ENCODE measurements around the gene SERTM2. TPM values are rescaled to one million over a fixed set of nuclear protein-coding genes. Genes with fewer than 3 reads are reported as not detected.

The SERTM2 gene
- total RNA-seq, 1 experiment from 2014 or later, result not detected

DNA sequence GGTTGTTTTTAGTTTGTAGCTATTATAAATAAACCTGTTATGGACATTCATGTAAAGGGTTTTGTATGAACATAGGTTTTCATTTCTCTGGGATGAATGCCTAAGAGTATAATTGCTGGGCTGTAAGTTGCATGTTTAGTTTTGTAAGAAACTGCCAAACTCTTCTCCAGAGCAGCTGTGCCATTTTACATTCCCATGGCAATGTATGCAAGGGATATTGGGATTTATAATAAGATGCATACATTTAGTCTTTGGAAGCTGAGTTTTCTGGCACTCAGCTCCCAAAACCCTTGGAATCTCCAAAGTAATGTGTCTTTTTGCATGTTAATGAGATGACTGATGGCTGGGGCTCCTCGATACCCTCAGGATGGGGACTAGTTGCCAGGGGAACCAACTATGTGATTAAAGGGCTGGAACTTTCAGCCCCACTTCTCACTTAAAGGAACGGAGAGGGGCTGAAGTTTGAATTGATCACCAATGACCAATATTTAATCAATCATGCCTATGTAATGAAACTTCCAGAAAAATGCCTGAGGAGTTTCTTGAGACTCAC lies 44.0 kb downstream of the SERTM2 start:
- H3K27ac ChIP-seq (ENCODE audit: low read depth, low read length), result no peak overlapping the region
- POLR2A ChIA-PET, result no interaction called here
- H3K27me3 ChIP-seq (ENCODE audit: insufficient read depth, low read length), result no peaks in the 10 kb centered on the region
- H3K4me2 ChIP-seq (ENCODE audit: low read length), result no peak overlapping the region
- DNase-seq (ENCODE audit: low read depth, low spot score) (no peak), ATAC-seq (no peak)
- H3K9ac ChIP-seq (ENCODE audit: low read length), result no peak overlapping the region
- H2AFZ ChIP-seq (ENCODE audit: low read depth, low read length, poor library complexity, severe bottlenecking), result no peak overlapping the region
- no peaks in the 10 kb centered on the region for H3K9me2 ChIP-seq (ENCODE audit: insufficient read depth)
- BruUV-seq (replicated peaks), result no TSS peak
- TF ChIP-seq, protein P1, sequence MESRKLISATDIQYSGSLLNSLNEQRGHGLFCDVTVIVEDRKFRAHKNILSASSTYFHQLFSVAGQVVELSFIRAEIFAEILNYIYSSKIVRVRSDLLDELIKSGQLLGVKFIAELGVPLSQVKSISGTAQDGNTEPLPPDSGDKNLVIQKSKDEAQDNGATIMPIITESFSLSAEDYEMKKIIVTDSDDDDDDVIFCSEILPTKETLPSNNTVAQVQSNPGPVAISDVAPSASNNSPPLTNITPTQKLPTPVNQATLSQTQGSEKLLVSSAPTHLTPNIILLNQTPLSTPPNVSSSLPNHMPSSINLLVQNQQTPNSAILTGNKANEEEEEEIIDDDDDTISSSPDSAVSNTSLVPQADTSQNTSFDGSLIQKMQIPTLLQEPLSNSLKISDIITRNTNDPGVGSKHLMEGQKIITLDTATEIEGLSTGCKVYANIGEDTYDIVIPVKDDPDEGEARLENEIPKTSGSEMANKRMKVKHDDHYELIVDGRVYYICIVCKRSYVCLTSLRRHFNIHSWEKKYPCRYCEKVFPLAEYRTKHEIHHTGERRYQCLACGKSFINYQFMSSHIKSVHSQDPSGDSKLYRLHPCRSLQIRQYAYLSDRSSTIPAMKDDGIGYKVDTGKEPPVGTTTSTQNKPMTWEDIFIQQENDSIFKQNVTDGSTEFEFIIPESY (IDR thresholded peaks at IDR 0.05; ENCODE audit: extremely low read depth, insufficient replicate concordance, low read length), result no peak
- TF ChIP-seq SIN3A (IDR thresholded peaks at IDR 0.05; ENCODE audit: low read depth) (no peak), SP1 (IDR thresholded peaks at IDR 0.05; ENCODE audit: low read depth) (no peak), JUND (IDR thresholded peaks at IDR 0.05) (no peak), EZH2 (IDR thresholded peaks at IDR 0.05) (no peak), POLR2AphosphoS5 (IDR thresholded peaks at IDR 0.05; ENCODE audit: low read depth, low read length) (no peak), EGR1 (IDR thresholded peaks at IDR 0.05; ENCODE audit: low read depth) (no peak), TCF7L2 (IDR thresholded peaks at IDR 0.05; ENCODE audit: borderline replicate concordance, extremely low read depth, insufficient read depth, insufficient read length) (no peak), FOSL1 (IDR thresholded peaks at IDR 0.05; ENCODE audit: low read depth) (no peak), CBX3 (IDR thresholded peaks at IDR 0.05; ENCODE audit: low read depth) (no peak), ZFX (IDR thresholded peaks at IDR 0.05) (no peak), POLR2A (IDR thresholded peaks at IDR 0.05; ENCODE audit: borderline replicate concordance, extremely low read depth, insufficient read depth, insufficient read length) (no peak), ZNF274 (IDR thresholded peaks at IDR 0.05; ENCODE audit: low read depth, low read length) (no peak)
- TF ChIP-seq, protein P2, sequence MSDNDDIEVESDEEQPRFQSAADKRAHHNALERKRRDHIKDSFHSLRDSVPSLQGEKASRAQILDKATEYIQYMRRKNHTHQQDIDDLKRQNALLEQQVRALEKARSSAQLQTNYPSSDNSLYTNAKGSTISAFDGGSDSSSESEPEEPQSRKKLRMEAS (IDR thresholded peaks at IDR 0.05), result no peak
- TF ChIP-seq, protein P3, sequence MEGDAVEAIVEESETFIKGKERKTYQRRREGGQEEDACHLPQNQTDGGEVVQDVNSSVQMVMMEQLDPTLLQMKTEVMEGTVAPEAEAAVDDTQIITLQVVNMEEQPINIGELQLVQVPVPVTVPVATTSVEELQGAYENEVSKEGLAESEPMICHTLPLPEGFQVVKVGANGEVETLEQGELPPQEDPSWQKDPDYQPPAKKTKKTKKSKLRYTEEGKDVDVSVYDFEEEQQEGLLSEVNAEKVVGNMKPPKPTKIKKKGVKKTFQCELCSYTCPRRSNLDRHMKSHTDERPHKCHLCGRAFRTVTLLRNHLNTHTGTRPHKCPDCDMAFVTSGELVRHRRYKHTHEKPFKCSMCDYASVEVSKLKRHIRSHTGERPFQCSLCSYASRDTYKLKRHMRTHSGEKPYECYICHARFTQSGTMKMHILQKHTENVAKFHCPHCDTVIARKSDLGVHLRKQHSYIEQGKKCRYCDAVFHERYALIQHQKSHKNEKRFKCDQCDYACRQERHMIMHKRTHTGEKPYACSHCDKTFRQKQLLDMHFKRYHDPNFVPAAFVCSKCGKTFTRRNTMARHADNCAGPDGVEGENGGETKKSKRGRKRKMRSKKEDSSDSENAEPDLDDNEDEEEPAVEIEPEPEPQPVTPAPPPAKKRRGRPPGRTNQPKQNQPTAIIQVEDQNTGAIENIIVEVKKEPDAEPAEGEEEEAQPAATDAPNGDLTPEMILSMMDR (IDR thresholded peaks at IDR 0.05 in 2 of 3, conservative IDR thresholded peaks at IDR 0.05 in 1 of 3; ENCODE audit: borderline replicate concordance in 1 of 3, insufficient read depth in 1 of 3, low read depth in 2 of 3, low read length in 2 of 3), result no peak
- TF ChIP-seq, protein P4, sequence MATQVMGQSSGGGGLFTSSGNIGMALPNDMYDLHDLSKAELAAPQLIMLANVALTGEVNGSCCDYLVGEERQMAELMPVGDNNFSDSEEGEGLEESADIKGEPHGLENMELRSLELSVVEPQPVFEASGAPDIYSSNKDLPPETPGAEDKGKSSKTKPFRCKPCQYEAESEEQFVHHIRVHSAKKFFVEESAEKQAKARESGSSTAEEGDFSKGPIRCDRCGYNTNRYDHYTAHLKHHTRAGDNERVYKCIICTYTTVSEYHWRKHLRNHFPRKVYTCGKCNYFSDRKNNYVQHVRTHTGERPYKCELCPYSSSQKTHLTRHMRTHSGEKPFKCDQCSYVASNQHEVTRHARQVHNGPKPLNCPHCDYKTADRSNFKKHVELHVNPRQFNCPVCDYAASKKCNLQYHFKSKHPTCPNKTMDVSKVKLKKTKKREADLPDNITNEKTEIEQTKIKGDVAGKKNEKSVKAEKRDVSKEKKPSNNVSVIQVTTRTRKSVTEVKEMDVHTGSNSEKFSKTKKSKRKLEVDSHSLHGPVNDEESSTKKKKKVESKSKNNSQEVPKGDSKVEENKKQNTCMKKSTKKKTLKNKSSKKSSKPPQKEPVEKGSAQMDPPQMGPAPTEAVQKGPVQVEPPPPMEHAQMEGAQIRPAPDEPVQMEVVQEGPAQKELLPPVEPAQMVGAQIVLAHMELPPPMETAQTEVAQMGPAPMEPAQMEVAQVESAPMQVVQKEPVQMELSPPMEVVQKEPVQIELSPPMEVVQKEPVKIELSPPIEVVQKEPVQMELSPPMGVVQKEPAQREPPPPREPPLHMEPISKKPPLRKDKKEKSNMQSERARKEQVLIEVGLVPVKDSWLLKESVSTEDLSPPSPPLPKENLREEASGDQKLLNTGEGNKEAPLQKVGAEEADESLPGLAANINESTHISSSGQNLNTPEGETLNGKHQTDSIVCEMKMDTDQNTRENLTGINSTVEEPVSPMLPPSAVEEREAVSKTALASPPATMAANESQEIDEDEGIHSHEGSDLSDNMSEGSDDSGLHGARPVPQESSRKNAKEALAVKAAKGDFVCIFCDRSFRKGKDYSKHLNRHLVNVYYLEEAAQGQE (IDR thresholded peaks at IDR 0.05; ENCODE audit: low read depth), result no peak
- no peaks in the 10 kb centered on the region for H3K36me3 ChIP-seq (ENCODE audit: control insufficient read depth in 1 of 2, insufficient read depth in 2 of 2, low read length in 2 of 2)
- no peak overlapping the region for H3K4me3 ChIP-seq (replicated peaks in 1 of 2; ENCODE audit: low read depth in 1 of 2, low read length in 2 of 2)
- no peaks in the 10 kb centered on the region for H3K79me2 ChIP-seq (ENCODE audit: insufficient read depth, low read length)
- H3K9me3 ChIP-seq (ENCODE audit: control insufficient read depth in 1 of 2, insufficient read depth in 1 of 2, low read depth in 1 of 2, low read length in 2 of 2), result no peaks in the 10 kb centered on the region
- RAD21 ChIA-PET (ENCODE audit: low non-redundant PET in 1 of 2, low total read pairs in 2 of 2, uncharacterized antibody in 2 of 2, unreplicated experiment in 2 of 2), result no interaction called here
- intact Hi-C loops (cut with micrococcal nuclease), result no loop called here
- CTCF ChIA-PET, result no interaction called here
- no peaks in the 10 kb centered on the region for H4K20me1 ChIP-seq (ENCODE audit: insufficient read depth)
- H3K4me1 ChIP-seq (ENCODE audit: control insufficient read depth in 1 of 2, insufficient read depth in 2 of 2, low read length in 2 of 2), result no peaks in the 10 kb centered on the region

All from HCT116 (cell line).